Left forelimb (tissue), 1 donor: ENCODE results near the gene WDR76.
"Not testable (repeated sequence)": the region's sequence is repeated elsewhere in the genome, so short reads cannot be mapped to it uniquely, and the experiment has no call there.

ENCODE experiments used
- DNase-seq: peaks from one replicate; pipeline ENCODE4 v3.0.0-alpha.2; 2018; ENCODE audit warnings: low spot score

WDR76 gene

GRCh38 chr15:43826508-43827341, at the start of gene WDR76:
TSS of gene WDR76 (plus strand) at chr15:43827002. CDS start at chr15:43827033, 31 bp downstream.
- DNase-seq, result peak; percentile 82

GRCh38 chr15:43777267-43777914, 49.4 kb upstream of the WDR76 start:
- DNase-seq, result peak; percentile 82

- DNase-seq, result no peak
Measured at GRCh38 chr15:43779016-43779415, 47.8 kb upstream of the WDR76 start.

GRCh38 chr15:43789409-43789808, 37.4 kb upstream of the WDR76 start:
- DNase-seq, result no peak

GRCh38 chr15:43791993-43792760, 34.6 kb upstream of the WDR76 start, which contains the start of gene SERF2:
TSS of gene SERF2 (plus strand) at chr15:43792320. CDS start at chr15:43792377, 57 bp downstream.
- peak; percentile 100 for DNase-seq

GRCh38 chr15:43792761-43793476, 33.9 kb upstream of the WDR76 start:
- no peak for DNase-seq

- DNase-seq, result no peak
Measured at GRCh38 chr15:43793647-43794046, 33.2 kb upstream of the WDR76 start.

GRCh38 chr15:43794269-43795037, 32.3 kb upstream of the WDR76 start:
- DNase-seq, result no peak

GRCh38 chr15:43795197-43795596, 31.6 kb upstream of the WDR76 start:
- no peak for DNase-seq

- no peak for DNase-seq
Measured at GRCh38 chr15:43795997-43796396, 30.8 kb upstream of the WDR76 start.

- DNase-seq, result no peak
Measured at GRCh38 chr15:43796566-43796965, 30.2 kb upstream of the WDR76 start.

GRCh38 chr15:43799209-43799944, 27.4 kb upstream of the WDR76 start:
- no peak for DNase-seq

GRCh38 chr15:43799945-43800285, 26.9 kb upstream of the WDR76 start, which contains the start of gene SERINC4:
TSS of gene SERINC4 (minus strand) at chr15:43800220. CDS start at chr15:43799986, 234 bp downstream.
- no peak for DNase-seq

GRCh38 chr15:43800286-43801141, 26.3 kb upstream of the WDR76 start, which contains the start of gene HYPK:
TSS of gene HYPK (plus strand) at chr15:43800599. CDS start at chr15:43800623, 24 bp downstream.
- DNase-seq, result peak; percentile 94

- DNase-seq, result not testable (repeated sequence)
Measured at GRCh38 chr15:43802676-43803075, 24.1 kb upstream of the WDR76 start.

GRCh38 chr15:43808435-43808950, 18.3 kb upstream of the WDR76 start:
- DNase-seq, result no peak

- no peak for DNase-seq
Measured at GRCh38 chr15:43808960-43809678, 17.7 kb upstream of the WDR76 start.

- not testable (repeated sequence) for DNase-seq
Measured at GRCh38 chr15:43815064-43815463, 11.7 kb upstream of the WDR76 start.
